HepG2 (cell line): Measurements from ENCODE around the gene FAM83G. TPM values are rescaled to one million over a fixed set of nuclear protein-coding genes. Genes with fewer than 3 reads are reported as not detected.
"Not testable (repeated sequence)": the region's sequence is repeated elsewhere in the genome, so short reads cannot be mapped to it uniquely, and the experiment has no call there.

Experiments used
- ATAC-seq: fragments of 200-7000 bp; cut with Tn5 transposase; 3 replicates; pipeline ENCODE4 v1.9.1; 2020; ENCODE audit warnings: mild to moderate bottlenecking, moderate library complexity
- BruUV-seq: library from RNA; stranded (reverse); fragments of 400-500 nt; replicated peaks from 2 replicates; lab custom pipeline; 2021; lab: Mats Ljungman, UMichigan
- CTCF ChIA-PET: fragments of 300-600 bp; formaldehyde crosslinking; extraction: SDS; loops from one replicate; lab custom pipeline; 2021; ENCODE audit warnings: low total read pairs, inconsistent platforms, low intra/inter-chr PET ratio; lab: Yijun Ruan, JAX
- POLR2A ChIA-PET: fragments of 350-600 bp; sonication (Branson Sonifier 250); formaldehyde crosslinking; loops from one replicate; lab custom pipeline; 2020; ENCODE audit warnings: antibody characterized with exemption, inconsistent platforms; lab: Yijun Ruan, JAX
- DNase-seq: peaks from one replicate; pipeline ENCODE4 v3.0.0-alpha.2; 2015; ENCODE audit warnings: low spot score
- FAIRE-seq: peaks from 3 replicates; lab custom pipeline; 2011; peaks lifted over from hg19 to GRCh38; lab: Jason Lieb, UNC
- H2AFZ ChIP-seq: one replicate; pipeline ENCODE4 v1.6.1; 2011; ENCODE audit warnings: low read length, inconsistent platforms
- H3K27ac ChIP-seq: fragments of 300-600 bp; 3 replicates; pipeline ENCODE4 v1.8.0; 2011; ENCODE audit warnings: mixed run types, mild to moderate bottlenecking, mixed read lengths, low read length, inconsistent platforms; ENCODE audit not compliant: insufficient read depth; ENCODE audit errors: extremely low read length
- H3K27me3 ChIP-seq, 2 experiments: fragments of 200-600 bp in 1 of 2; 2 replicates in 1 of 2; 3 replicates in 1 of 2; pipeline versions ENCODE4 v1.6.0 to v1.8.0; 2011; ENCODE audit warnings: low read length in 2 of 2, mild to moderate bottlenecking in 2 of 2, moderate library complexity in 2 of 2, inconsistent platforms in 1 of 2; ENCODE audit not compliant: insufficient read depth in 2 of 2, control insufficient read depth in 1 of 2
- H3K36me3 ChIP-seq, 2 experiments: fragments of 200-600 bp in 1 of 2; replicated peaks in 1 of 2; 2 replicates in 1 of 2; 3 replicates in 1 of 2; pipeline versions ENCODE4 v1.5.1 to v1.8.0; 2011; ENCODE audit warnings: low read length in 2 of 2, inconsistent platforms in 1 of 2; ENCODE audit not compliant: insufficient read depth in 2 of 2, control insufficient read depth in 1 of 2
- H3K4me1 ChIP-seq: 2 replicates; pipeline ENCODE4 v1.5.1; 2012; ENCODE audit warnings: low read length, inconsistent platforms; ENCODE audit not compliant: insufficient read depth
- H3K4me2 ChIP-seq: 2 replicates; pipeline ENCODE4 v1.6.0; 2011; ENCODE audit warnings: low read depth, low read length, inconsistent platforms
- H3K4me3 ChIP-seq, 3 experiments: fragments of 200-600 bp in 1 of 3; sonication (generic), shearing (Covaris generic) in 1 of 3; replicated peaks in 1 of 3; 2 replicates each; pipeline ENCODE4 v1.5.1; 2011 to 2016; ENCODE audit warnings: low read length in 3 of 3, inconsistent platforms in 2 of 3, low read depth in 2 of 3, mild to moderate bottlenecking in 2 of 3, control low read depth in 1 of 3, mixed read lengths in 1 of 3; ENCODE audit not compliant: insufficient read depth in 1 of 3
- H3K79me2 ChIP-seq: one replicate; pipeline ENCODE4 v1.6.1; 2011; ENCODE audit warnings: low read length, inconsistent platforms; ENCODE audit not compliant: insufficient read depth
- H3K9ac ChIP-seq: 2 replicates; pipeline ENCODE4 v1.6.0; 2011; ENCODE audit warnings: mild to moderate bottlenecking, low read depth, low read length, inconsistent platforms; ENCODE audit not compliant: insufficient read depth
- H3K9me3 ChIP-seq: 2 replicates; pipeline ENCODE4 v1.5.1; 2012; ENCODE audit warnings: mild to moderate bottlenecking, low read length
- H4K20me1 ChIP-seq: 2 replicates; pipeline ENCODE4 v1.6.0; 2011; ENCODE audit warnings: inconsistent platforms, mild to moderate bottlenecking, low read length, moderate library complexity; ENCODE audit not compliant: insufficient read depth
- WGBS: methylation state at CpG from one replicate; pipeline ENCODE4 v1.1.6; 2017; ENCODE audit warnings: low lambda C conversion rate; 5-methylcytosine and 5-hydroxymethylcytosine counted together
- in situ Hi-C: cut with HindIII; loops from 2 replicates; pipeline ENCODE4 v1.10.0; 2017; ENCODE audit warnings: low pct_unique_long_range_greater_than_20kb; ENCODE audit not compliant: extremely low pct_ligation_motif_present
- intact Hi-C: fragments of 100-400 bp; cut with micrococcal nuclease; formaldehyde crosslinking; loops from one replicate; pipeline ENCODE4 v1.10.0; 2022; ENCODE audit not compliant: unreplicated experiment
- polyA plus RNA-seq, 8 experiments: library from polyadenylated mRNA; depleted of rRNA in 3 of 8; stranded (reverse) in 7 of 8; unstranded in 1 of 8; fragments of >200 nt; fragmentation: Illumina TruSeq in 4 of 8; extraction: Trizol in 4 of 8; gene quantifications; 2 replicates each; pipeline versions ENCODE4 v1.2.1 to v1.2.3, GENCODE V29; 2011 to 2016; ENCODE audit warnings: low read depth in 4 of 8, missing spikeins in 1 of 8, mixed read lengths in 1 of 8; ENCODE audit not compliant: insufficient read depth in 1 of 8
- total RNA-seq, 5 experiments: library from RNA; depleted of rRNA; stranded (reverse); fragments of >200 nt; fragmentation: Illumina TruSeq; extraction: Trizol; gene quantifications; 2 replicates each; pipeline ENCODE4 v1.2.3, GENCODE V29; 2016; ENCODE audit warnings: low read depth in 1 of 5

Gene FAM83G
- total and polyA plus RNA-seq, 2 of the 13 experiments (the other 11 are each of a cell fraction or from before 2014, with no cell fraction given) = 13.7 to 18.6 TPM

DNA sequence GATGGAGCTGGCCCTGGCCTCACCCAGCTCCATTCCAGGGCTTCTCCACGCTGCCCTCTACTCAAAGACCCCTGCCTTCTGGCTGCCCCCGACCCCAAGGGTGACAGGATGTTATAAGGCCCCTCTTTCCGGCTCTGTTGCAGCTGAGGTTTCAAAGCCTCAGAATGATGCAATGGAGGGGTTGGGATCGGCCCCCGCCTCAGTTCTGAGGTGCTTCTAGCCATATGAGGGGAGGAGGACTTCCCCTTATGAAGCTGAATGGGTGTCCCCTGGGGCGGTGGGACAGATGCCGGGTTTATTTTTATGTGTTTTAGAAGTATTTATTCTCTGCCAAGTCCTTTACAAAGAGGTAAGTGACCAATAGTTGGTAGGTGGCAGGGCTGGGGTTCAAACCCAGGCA, 44.3 kb upstream of the FAM83G start:
- WGBS = 50% methylated on average over 2 of the region's 7 CpGs
- ATAC-seq, intact Hi-C loops: not testable (repeated sequence)

DNA sequence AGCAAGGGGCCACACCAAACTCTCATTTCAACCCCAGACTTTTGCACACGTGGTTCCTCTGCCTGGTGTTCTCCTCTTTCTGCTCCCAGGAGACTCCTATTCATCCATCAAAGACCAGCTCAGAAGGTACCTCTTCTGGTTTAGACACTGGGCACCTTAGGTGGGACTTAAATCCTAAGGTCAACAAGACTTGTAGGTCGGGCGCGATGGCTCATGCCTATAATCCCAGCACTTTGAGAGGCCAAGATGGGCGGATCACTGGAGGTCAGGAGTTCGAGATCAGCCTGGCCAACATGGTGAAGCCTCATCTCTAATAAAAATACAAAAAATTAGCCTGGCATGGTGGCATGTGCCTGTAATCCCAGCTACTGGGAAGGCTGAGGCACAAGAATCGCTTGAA, 42.9 kb upstream of the FAM83G start:
- H3K4me1 ChIP-seq, H3K36me3 ChIP-seq, H3K9me3 ChIP-seq, H3K27me3 ChIP-seq, DNase-seq, H2AFZ ChIP-seq, BruUV-seq, FAIRE-seq, ATAC-seq, POLR2A ChIA-PET, H4K20me1 ChIP-seq, H3K27ac ChIP-seq, H3K79me2 ChIP-seq, H3K4me2 ChIP-seq, CTCF ChIA-PET, H3K4me3 ChIP-seq, H3K9ac ChIP-seq, in situ Hi-C loops, intact Hi-C loops: not testable (repeated sequence)
- WGBS = 32% methylated on average over 5 of the region's 7 CpGs

More for the DNA sequence above, 44.3 kb upstream of the FAM83G start:
- in situ Hi-C loops, H3K9me3 ChIP-seq, H3K27ac ChIP-seq, DNase-seq, H3K27me3 ChIP-seq, H3K4me1 ChIP-seq, H3K36me3 ChIP-seq, BruUV-seq, H3K4me3 ChIP-seq, H3K4me2 ChIP-seq, H4K20me1 ChIP-seq, H2AFZ ChIP-seq, POLR2A ChIA-PET, H3K9ac ChIP-seq, FAIRE-seq, H3K79me2 ChIP-seq, CTCF ChIA-PET: not testable (repeated sequence)

DNA sequence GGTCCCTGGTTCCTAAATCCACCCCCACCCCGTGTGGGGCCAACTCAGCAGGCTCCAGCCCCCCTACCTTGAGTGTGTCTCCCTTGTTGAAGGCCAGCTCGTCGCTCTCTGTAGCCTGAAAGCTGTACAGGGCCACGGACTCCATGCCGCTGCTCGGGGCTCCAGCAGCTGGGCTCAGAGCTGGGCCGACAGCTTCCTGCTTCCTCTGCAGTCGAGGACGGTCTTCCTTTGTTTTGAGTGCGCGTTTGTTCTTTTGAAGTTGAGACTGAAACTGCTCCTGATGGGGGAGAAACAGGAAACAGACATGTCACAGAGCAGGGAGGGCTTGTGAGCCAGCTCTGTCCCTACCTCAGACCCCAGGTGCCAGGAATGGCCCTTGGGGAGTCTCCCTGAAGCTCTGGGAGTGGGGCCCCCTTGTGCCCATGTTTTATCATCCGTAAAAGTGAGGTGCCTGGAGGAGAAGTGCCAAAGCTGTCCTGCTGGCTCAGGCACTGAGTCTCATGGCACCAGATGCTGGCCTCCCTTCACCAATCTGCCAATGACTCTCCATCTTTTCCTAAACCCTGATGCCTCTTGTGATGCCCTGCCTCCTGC, 42.3 kb upstream of the FAM83G start, which contains the start of gene GRAP:
GRAP (minus strand) TSS at position 176 of the 594 bp plus-strand sequence; CDS start at position 145, 31 bp downstream.
- in situ Hi-C loops, BruUV-seq: not testable (repeated sequence)

DNA sequence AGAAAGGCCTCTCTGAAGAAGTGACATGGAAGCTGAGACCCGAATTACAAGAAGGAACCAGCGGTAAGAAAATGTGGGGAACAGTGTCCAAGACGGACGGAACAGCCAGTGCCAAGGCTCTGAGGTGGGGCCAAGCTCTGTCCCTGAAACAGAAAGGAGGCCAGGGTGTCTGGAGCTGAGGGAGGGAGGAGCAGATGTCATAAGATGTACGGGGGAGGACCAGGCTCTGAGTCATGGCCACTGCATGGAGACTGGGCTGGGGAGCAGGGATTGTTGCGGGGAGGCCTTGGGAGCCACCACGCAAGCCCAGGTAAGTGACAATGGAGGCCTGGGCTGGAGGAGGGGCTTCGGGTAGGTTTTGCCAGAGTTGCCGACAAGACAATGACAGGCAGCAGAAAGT, 40.1 kb upstream of the FAM83G start:
- FAIRE-seq, H3K27ac ChIP-seq, H3K4me2 ChIP-seq, H4K20me1 ChIP-seq, H3K4me3 ChIP-seq, CTCF ChIA-PET, H3K9ac ChIP-seq, H2AFZ ChIP-seq, H3K79me2 ChIP-seq, intact Hi-C loops, H3K36me3 ChIP-seq, H3K27me3 ChIP-seq, H3K4me1 ChIP-seq, H3K9me3 ChIP-seq, BruUV-seq, DNase-seq, POLR2A ChIA-PET, in situ Hi-C loops, ATAC-seq: not testable (repeated sequence)
- no CpG with 5 or more reads among the region's 9 CpGs for WGBS

More for the DNA sequence above, 42.3 kb upstream of the FAM83G start, which contains the start of gene GRAP:
- H3K27me3 ChIP-seq, intact Hi-C loops, H3K4me3 ChIP-seq, H3K4me1 ChIP-seq, H3K4me2 ChIP-seq, CTCF ChIA-PET, H3K9me3 ChIP-seq, H3K27ac ChIP-seq, H2AFZ ChIP-seq, POLR2A ChIA-PET, H3K79me2 ChIP-seq, H3K36me3 ChIP-seq, H4K20me1 ChIP-seq, DNase-seq, H3K9ac ChIP-seq: not testable (repeated sequence)
- FAIRE-seq (peak; percentile 70), ATAC-seq (peak; percentile 80)
- WGBS = no CpG with 5 or more reads among the region's 12 CpGs
